Esophagus muscularis mucosa (tissue), 4 donors: ENCODE measurements around the gene PCP2. TPM values are rescaled to one million over a fixed set of nuclear protein-coding genes. Genes with fewer than 3 reads are reported as not detected.

ENCODE experiments used
- DNase-seq: peaks from one replicate; pipeline ENCODE4 v3.0.0-alpha.2; 2017; ENCODE audit errors: extremely low spot score
- H3K27ac ChIP-seq, 4 donors: fragments of 200-600 bp; sonication (generic); replicated peaks in 1 of 4; 1 replicate in 3 of 4; 2 replicates in 1 of 4; pipeline ENCODE4 v1.5.1; 2016 to 2019; ENCODE audit warnings: mild to moderate bottlenecking in 1 of 4
- H3K27me3 ChIP-seq, 4 donors: fragments of 200-600 bp; sonication (generic); one replicate each; pipeline versions ENCODE4 v1.5.1 to v1.6.0; 2016 to 2019
- H3K36me3 ChIP-seq, 4 donors: fragments of 200-600 bp; sonication (generic); one replicate each; pipeline ENCODE4 v1.5.1; 2016 to 2019
- H3K4me1 ChIP-seq, 4 donors: fragments of 200-600 bp; sonication (generic); one replicate each; pipeline ENCODE4 v1.5.1; 2016 to 2019
- H3K4me3 ChIP-seq, 4 donors: fragments of 200-600 bp; sonication (generic); 1 replicate in 2 of 4; 2 replicates in 2 of 4; pipeline ENCODE4 v1.5.1; 2016 to 2019; ENCODE audit warnings: mild to moderate bottlenecking in 4 of 4, moderate library complexity in 1 of 4
- H3K9me3 ChIP-seq, 4 donors: fragments of 200-600 bp; sonication (generic); 1 replicate in 3 of 4; 2 replicates in 1 of 4; pipeline ENCODE4 v1.5.1; 2016 to 2019
- EP300 ChIP-seq: sonication (generic); formaldehyde crosslinking; IDR thresholded peaks from one replicate; pipeline ENCODE4 v1.6.1; 2017; ENCODE audit warnings: antibody characterized with exemption
- POLR2A ChIP-seq: fragments of 450-650 bp; IDR thresholded peaks from one replicate; pipeline ENCODE4 v1.6.1; 2017; ENCODE audit warnings: antibody characterized with exemption, moderate library complexity, mild to moderate bottlenecking, low read depth
- POLR2AphosphoS5 ChIP-seq, 2 donors: sonication (generic); formaldehyde crosslinking; IDR thresholded peaks; one replicate each; pipeline ENCODE4 v1.6.1; 2017; ENCODE audit warnings: antibody characterized with exemption in 2 of 2
- WGBS: methylation state at CpG from one replicate; pipeline ENCODE4 v1.1.5; 2018; 5-methylcytosine and 5-hydroxymethylcytosine counted together
- intact Hi-C: fragments of 100-400 bp; cut with DNase I; formaldehyde crosslinking; loops from one replicate; pipeline ENCODE4 v1.15.1; 2023
- total RNA-seq, 4 donors: library from RNA; depleted of rRNA; stranded (reverse); fragments of >200 nt; gene quantifications; one replicate each; pipeline versions ENCODE4 v1.1.0 to v1.2.1, GENCODE V29; 2016
- TF ChIP-seq, protein P1 (sequence below), 3 experiments: fragments of 200-600 bp in 2 of 3; fragments of 450-650 bp in 1 of 3; sonication (generic) in 2 of 3; IDR thresholded peaks; one replicate each; pipeline ENCODE4 v1.5.1; 2017 to 2019; ENCODE audit warnings: antibody characterized with exemption in 3 of 3, mild to moderate bottlenecking in 2 of 3, moderate library complexity in 1 of 3

The PCP2 gene
- total RNA-seq, 4 donors from 2014 or later, result not detected

DNA sequence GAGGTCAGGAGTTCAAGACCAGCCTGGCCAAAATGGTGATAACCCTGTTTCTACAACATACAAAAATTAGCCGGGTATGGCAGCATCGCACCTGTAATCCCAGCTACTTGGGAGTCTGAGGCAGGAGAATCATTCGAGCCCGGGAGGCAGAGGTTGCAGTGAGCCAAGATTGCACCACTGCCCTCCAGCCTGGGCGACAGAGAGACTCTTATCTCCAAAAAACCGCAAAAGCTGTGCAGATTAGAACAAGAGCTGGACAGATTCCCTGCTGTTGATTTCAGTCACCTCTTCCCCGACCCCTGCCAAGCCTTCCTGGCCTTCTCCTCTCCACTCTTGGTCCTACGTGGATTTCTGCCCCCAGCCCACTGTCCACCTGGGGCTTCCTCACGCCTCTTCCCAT, 29.6 kb downstream of the PCP2 start:
- no peak for DNase-seq
- no peaks in the 10 kb centered on the region for H3K9me3 ChIP-seq
- intact Hi-C loops, result no loop called here
- peaks cover 0 to 77% (median 0%) of the 10 kb centered on the region in 4 donors for H3K27me3 ChIP-seq
- TF ChIP-seq, protein P1, sequence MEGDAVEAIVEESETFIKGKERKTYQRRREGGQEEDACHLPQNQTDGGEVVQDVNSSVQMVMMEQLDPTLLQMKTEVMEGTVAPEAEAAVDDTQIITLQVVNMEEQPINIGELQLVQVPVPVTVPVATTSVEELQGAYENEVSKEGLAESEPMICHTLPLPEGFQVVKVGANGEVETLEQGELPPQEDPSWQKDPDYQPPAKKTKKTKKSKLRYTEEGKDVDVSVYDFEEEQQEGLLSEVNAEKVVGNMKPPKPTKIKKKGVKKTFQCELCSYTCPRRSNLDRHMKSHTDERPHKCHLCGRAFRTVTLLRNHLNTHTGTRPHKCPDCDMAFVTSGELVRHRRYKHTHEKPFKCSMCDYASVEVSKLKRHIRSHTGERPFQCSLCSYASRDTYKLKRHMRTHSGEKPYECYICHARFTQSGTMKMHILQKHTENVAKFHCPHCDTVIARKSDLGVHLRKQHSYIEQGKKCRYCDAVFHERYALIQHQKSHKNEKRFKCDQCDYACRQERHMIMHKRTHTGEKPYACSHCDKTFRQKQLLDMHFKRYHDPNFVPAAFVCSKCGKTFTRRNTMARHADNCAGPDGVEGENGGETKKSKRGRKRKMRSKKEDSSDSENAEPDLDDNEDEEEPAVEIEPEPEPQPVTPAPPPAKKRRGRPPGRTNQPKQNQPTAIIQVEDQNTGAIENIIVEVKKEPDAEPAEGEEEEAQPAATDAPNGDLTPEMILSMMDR (IDR thresholded peaks at IDR 0.05), result no peak
- no peak for TF ChIP-seq POLR2AphosphoS5 (IDR thresholded peaks at IDR 0.05)
- TF ChIP-seq POLR2A, result no peak
- TF ChIP-seq EP300, result no peak
- H3K36me3 ChIP-seq, result no peaks in the 10 kb centered on the region
- no peaks in the 10 kb centered on the region for H3K4me1 ChIP-seq
- no peak overlapping the region for H3K27ac ChIP-seq
- H3K4me3 ChIP-seq, result no peak overlapping the region
- WGBS, result 81% methylated on average over 9 of the region's 9 CpGs

DNA sequence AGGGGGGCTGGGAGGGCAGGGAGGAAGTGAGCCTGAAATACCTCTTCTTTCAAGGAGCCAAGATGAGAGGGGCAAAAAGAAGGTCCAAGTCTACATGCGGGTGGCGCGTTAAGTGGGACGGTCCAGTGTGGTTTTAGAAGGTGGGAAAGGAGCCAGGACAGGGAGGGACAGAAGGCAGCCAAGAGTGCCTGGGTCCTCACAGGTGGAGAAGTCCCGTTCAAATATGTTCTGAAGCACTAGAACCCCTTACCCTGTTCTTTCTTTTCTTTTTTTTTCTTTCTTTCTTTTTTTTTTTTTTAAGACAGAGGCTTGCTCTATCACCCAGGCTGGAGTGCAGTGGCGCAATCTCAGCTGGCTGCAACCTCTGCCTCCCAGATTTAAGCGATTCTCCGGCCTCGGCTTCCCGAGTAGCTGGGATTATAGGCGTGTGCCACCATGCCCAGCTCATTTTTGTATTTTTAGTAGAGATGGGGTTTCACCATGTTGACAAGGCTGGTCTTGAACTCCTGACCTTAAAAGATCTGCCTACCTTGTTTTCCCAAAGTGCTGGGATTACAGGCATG, 30.5 kb downstream of the PCP2 start:
- H3K4me3 ChIP-seq, result no peak overlapping the region
- no peak overlapping the region for H3K27ac ChIP-seq
- H3K4me1 ChIP-seq, result no peaks in the 10 kb centered on the region
- WGBS, result 87% methylated on average over 11 of the region's 11 CpGs
- no peaks in the 10 kb centered on the region for H3K9me3 ChIP-seq
- no peak for DNase-seq
- TF ChIP-seq POLR2A, result no peak
- no peak for TF ChIP-seq POLR2AphosphoS5 (IDR thresholded peaks at IDR 0.05)
- TF ChIP-seq, protein P1 (IDR thresholded peaks at IDR 0.05), result no peak
- TF ChIP-seq EP300, result no peak
- intact Hi-C loops, result no loop called here
- peaks cover 0 to 86% (median 0%) of the 10 kb centered on the region in 4 donors for H3K27me3 ChIP-seq
- no peaks in the 10 kb centered on the region for H3K36me3 ChIP-seq

DNA sequence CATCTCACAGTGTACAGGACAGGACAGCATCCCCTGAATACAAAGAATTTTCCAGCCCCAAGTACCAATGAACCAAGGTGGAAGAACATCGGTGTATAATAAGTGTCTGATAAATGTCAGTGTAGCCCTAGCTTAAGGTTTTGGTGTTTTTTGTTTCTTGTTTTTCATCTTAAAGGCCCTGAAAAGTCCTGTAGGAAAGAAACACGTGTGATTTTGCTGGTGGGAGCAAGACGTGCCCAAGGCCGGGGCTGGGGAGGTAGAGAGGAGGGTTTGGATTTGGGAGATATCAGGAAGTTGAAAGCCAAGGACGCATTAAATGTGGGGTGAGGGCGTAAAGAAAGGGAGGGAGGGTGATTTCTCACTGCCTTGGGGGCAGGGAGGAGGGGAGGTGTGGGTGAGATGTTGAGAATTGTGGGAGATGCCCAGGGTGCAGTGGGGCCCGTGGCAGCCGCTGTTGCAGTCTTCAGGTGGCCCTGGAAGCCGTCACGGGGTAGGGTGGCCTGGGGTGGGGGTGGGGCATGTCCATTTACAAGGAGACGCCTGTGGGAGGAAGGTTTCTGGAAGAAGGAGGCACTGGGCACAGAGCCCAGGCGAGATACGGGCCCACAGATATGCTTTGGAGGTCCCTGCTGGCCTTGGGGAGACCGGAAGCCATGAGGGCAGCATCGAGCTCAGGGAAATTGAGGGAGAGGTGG, 31.1 kb downstream of the PCP2 start:
- intact Hi-C loops, result no loop called here
- Histone ChIP-seq H3K27me3 (peaks cover 0 to 86% (median under 1%) of the 10 kb centered on the region in 4 donors), H3K4me1 (no peaks in the 10 kb centered on the region), H3K4me3 (no peak overlapping the region), H3K27ac (no peak overlapping the region), H3K36me3 (no peaks in the 10 kb centered on the region), H3K9me3 (no peaks in the 10 kb centered on the region)
- WGBS, result 47% methylated on average over 12 of the region's 15 CpGs
- no peak for TF ChIP-seq EP300
- TF ChIP-seq, protein P1 (IDR thresholded peaks at IDR 0.05), result no peak
- DNase-seq, result no peak

DNA sequence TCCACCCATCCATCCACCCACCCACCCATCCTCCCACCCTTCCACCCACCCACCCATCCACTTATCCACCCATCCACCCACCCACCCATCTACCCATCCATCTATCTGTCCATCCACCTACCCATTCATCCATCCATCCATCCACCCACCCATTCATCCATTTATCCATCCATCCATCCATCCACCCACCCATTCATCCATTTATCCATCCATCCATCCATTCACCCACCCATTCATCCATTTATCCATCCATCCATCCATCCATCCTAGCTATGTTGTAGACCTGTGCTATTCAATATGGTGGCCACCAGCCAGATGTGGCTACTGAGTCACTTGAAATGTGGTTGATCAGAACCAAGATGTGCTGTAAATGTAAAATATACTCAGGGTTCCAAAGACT, 32.8 kb downstream of the PCP2 start:
- no peaks in the 10 kb centered on the region for H3K9me3 ChIP-seq
- no peak overlapping the region for H3K27ac ChIP-seq
- peaks cover 0 to 12% (median 8%) of the 10 kb centered on the region in 4 donors for H3K4me1 ChIP-seq
- TF ChIP-seq EP300 (no peak), POLR2A (no peak), POLR2AphosphoS5 (IDR thresholded peaks at IDR 0.05) (no peak)
- TF ChIP-seq, protein P1 (IDR thresholded peaks at IDR 0.05), result no peak
- no peaks in the 10 kb centered on the region for H3K36me3 ChIP-seq
- intact Hi-C loops, result no loop called here
- peaks cover 4 to 85% (median 12%) of the 10 kb centered on the region in 4 donors for H3K27me3 ChIP-seq
- DNase-seq, result no peak
- H3K4me3 ChIP-seq, result no peak overlapping the region
